ENCODE results near the gene DHFR. TPM values are rescaled to one million over a fixed set of nuclear protein-coding genes. Genes with fewer than 3 reads are reported as not detected.
A peak's percentile ranks its signal among the peaks of the same experiment; 100 is the strongest.

The DHFR gene
- total RNA-seq (12.0 and 12.6 TPM in 2 replicates), polyA plus RNA-seq (7.3 and 8.5 TPM in 2 replicates), polyA minus RNA-seq (4.4 and 7.1 TPM in 2 replicates)
- 13.8 TPM for total RNA-seq (2013)

DNA sequence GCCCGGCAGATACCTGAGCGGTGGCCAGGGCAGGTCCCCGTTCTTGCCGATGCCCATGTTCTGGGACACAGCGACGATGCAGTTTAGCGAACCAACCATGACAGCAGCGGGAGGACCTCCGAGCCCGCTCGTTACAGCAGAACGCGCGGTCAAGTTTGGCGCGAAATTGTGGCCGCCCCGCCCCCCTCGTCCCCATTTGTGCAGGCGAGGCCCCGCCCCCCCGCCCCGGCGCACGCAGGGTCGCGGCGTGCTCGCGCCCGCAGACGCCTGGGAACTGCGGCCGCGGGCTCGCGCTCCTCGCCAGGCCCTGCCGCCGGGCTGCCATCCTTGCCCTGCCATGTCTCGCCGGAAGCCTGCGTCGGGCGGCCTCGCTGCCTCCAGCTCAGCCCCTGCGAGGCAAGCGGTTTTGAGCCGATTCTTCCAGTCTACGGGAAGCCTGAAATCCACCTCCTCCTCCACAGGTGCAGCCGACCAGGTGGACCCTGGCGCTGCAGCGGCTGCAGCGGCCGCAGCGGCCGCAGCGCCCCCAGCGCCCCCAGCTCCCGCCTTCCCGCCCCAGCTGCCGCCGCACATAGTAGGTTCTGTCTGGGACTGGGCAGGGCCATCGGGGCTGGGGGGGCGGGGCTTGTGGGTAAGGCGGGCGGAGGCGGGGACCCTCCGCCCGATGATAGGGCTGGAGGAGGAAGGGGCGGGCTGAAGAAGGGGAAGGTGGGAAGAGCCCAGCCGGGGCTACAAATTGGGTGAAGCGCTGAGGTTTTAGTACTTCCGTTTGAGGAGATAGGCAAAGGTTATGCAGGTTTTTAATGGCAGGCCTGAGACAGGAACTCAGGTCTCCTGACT is at the start of gene DHFR, which contains the start of gene MSH3:
TSS of gene DHFR (minus strand) at position 593 of the 840 bp plus-strand sequence. CDS start at position 99, 494 bp downstream.
TSS of gene MSH3 (plus strand) at position 262 of the 840 bp plus-strand sequence. CDS start at position 338, 76 bp downstream.
- Histone ChIP-seq H3K9ac (ENCODE audit: low read length) (peak within 1 kb of the TSS; percentile 88), H2AFZ (ENCODE audit: insufficient read depth, low read depth, low read length, poor library complexity, severe bottlenecking) (peak within 1 kb of the TSS; percentile 82), H3K9me3 (ENCODE audit: control extremely low read depth in 1 of 3, control insufficient read depth in 2 of 3, insufficient read depth in 1 of 3, low read length in 2 of 3) (no peaks in the 10 kb centered on the region), H3K4me3 (ENCODE audit: control extremely low read depth in 1 of 5, extremely low read depth in 1 of 5, insufficient read depth in 1 of 5, low read depth in 2 of 5, low read length in 4 of 5) (peak within 1 kb of the TSS; percentile 59 to 90 (median 74)), H3K4me1 (ENCODE audit: control insufficient read depth in 2 of 2, insufficient read depth in 2 of 2, low read length in 2 of 2) (peaks cover 17 to 21% of the 10 kb centered on the region in 2 donors), H3K27me3 (replicated peaks in 1 of 4; ENCODE audit: control extremely low read depth in 1 of 4, control insufficient read depth in 3 of 4, insufficient read depth in 4 of 4, low read length in 3 of 4) (no peaks in the 10 kb centered on the region), H3K27ac (ENCODE audit: low read length in 2 of 2) (peak within 1 kb of the TSS; percentile 68 to 71), H3K36me3 (replicated peaks in 1 of 2; ENCODE audit: control extremely low read depth in 1 of 2, control insufficient read depth in 1 of 2, extremely low read depth in 1 of 2, insufficient read depth in 2 of 2, low read length in 1 of 2) (peaks cover 4 to 17% of the 10 kb centered on the region in 2 experiments), H3K79me2 (ENCODE audit: control insufficient read depth, insufficient read depth, low read length) (peaks cover 30% of the 10 kb centered on the region), H3K4me2 (replicated peaks; ENCODE audit: low read depth, low read length, poor library complexity, severe bottlenecking) (peak within 1 kb of the TSS; percentile 76), H4K20me1 (ENCODE audit: control insufficient read depth, insufficient read depth, low read length, poor library complexity, severe bottlenecking) (peaks cover 15% of the 10 kb centered on the region)
- Mint-ChIP-seq H3K27ac (peak within 1 kb of the TSS; percentile 95), H3K27me3 (no peaks in the 10 kb centered on the region), H3K4me3 (peak within 1 kb of the TSS; percentile 93), H3K4me1 (peaks cover 23% of the 10 kb centered on the region), H3K9me3 (ENCODE audit: insufficient read depth) (no peaks in the 10 kb centered on the region)
- ChIA-PET CTCF (interaction anchor here (0.5 kb wide), 1 partner anchor 15 kb away, joined by 3 read pairs; no protein-coding TSS in a partner anchor), POLR2A (interaction anchor here (0.7 to 0.8 kb wide), 2 partner anchors 16 to 398 kb away, joined by 4 to 5 read pairs; partner anchors contain the start of gene SERINC5)
- peak; percentile 94 for DNase-seq
- 0% methylated on average over 68 of the region's 74 CpGs for WGBS (ENCODE audit: insufficient coverage)
- peak; percentile 73 for ATAC-seq (ENCODE audit: low read depth)
- TF ChIP-seq CTCF (IDR thresholded peaks at IDR 0.05) (peak; percentile 28), EZH2 (IDR thresholded peaks at IDR 0.05; ENCODE audit: borderline replicate concordance, insufficient read depth, low read depth, low read length, poor library complexity, severe bottlenecking) (no peak)
- intact Hi-C loops (cut with micrococcal nuclease): loop anchor here (1.0 to 5.0 kb wide), 4 partner anchors 247 to 1623 kb away; partner anchors contain the start of genes MTX3, RPS23 and TENT2

Measured in B cell (primary cell).